GM19452 (cell line): ENCODE results near the gene BCAS3.
A peak's percentile ranks its signal among the peaks of the same experiment; 100 is the strongest.

Source experiments
- ATAC-seq: cut with Tn5 transposase; IDR thresholded peaks from one replicate; pipeline ENCODE4 v1.9.1; 2021; ENCODE audit not compliant: unreplicated experiment

BCAS3 gene

GRCh38 chr17:61048376-61049106 lies 370.9 kb downstream of the BCAS3 start:
- ATAC-seq = no peak

GRCh38 chr17:61053469-61053868 lies 375.8 kb downstream of the BCAS3 start:
- ATAC-seq = no peak

GRCh38 chr17:61054436-61054835 lies 376.8 kb downstream of the BCAS3 start:
- ATAC-seq = no peak

GRCh38 chr17:61057257-61057656 lies 379.6 kb downstream of the BCAS3 start:
- ATAC-seq = no peak

- ATAC-seq = no peak
These were observed 380.4 kb downstream of the BCAS3 start for GRCh38 chr17:61058066-61058465.

GRCh38 chr17:61063528-61063927 lies 385.9 kb downstream of the BCAS3 start:
- peak; percentile 52 for ATAC-seq

- peak; percentile 66 for ATAC-seq
These were observed 386.7 kb downstream of the BCAS3 start for GRCh38 chr17:61064087-61064951.

- no peak for ATAC-seq
These were observed 387.7 kb downstream of the BCAS3 start for GRCh38 chr17:61065263-61065773.

- ATAC-seq = no peak
These were observed 388.4 kb downstream of the BCAS3 start for GRCh38 chr17:61066062-61066461.

GRCh38 chr17:61070649-61071048 lies 393.0 kb downstream of the BCAS3 start:
- ATAC-seq = no peak

GRCh38 chr17:61072648-61073047 lies 395.0 kb downstream of the BCAS3 start:
- ATAC-seq = no peak

- ATAC-seq = no peak
These were observed 395.5 kb downstream of the BCAS3 start for GRCh38 chr17:61073131-61073530.

GRCh38 chr17:61073799-61074513 lies 396.3 kb downstream of the BCAS3 start:
- ATAC-seq = no peak

GRCh38 chr17:61075988-61076387 lies 398.3 kb downstream of the BCAS3 start:
- ATAC-seq = no peak

GRCh38 chr17:61076621-61077031 lies 399.0 kb downstream of the BCAS3 start:
- ATAC-seq = no peak

- ATAC-seq = no peak
These were observed 404.3 kb downstream of the BCAS3 start for GRCh38 chr17:61081959-61082358.

GRCh38 chr17:61084260-61084659 lies 406.6 kb downstream of the BCAS3 start:
- no peak for ATAC-seq

- no peak for ATAC-seq
These were observed 409.4 kb downstream of the BCAS3 start for GRCh38 chr17:61087024-61087423.

GRCh38 chr17:61088556-61088955 lies 410.9 kb downstream of the BCAS3 start:
- no peak for ATAC-seq

GRCh38 chr17:61091096-61091495 lies 413.4 kb downstream of the BCAS3 start:
- no peak for ATAC-seq

- no peak for ATAC-seq
These were observed 420.1 kb downstream of the BCAS3 start for GRCh38 chr17:61097781-61098180.
